GM18907 (cell line): ENCODE measurements around the gene C1QTNF8.

Source experiments
- ATAC-seq: cut with Tn5 transposase; IDR thresholded peaks from one replicate; pipeline ENCODE4 v1.9.1; 2021; ENCODE audit warnings: mild to moderate bottlenecking, moderate library complexity; ENCODE audit not compliant: unreplicated experiment

Gene C1QTNF8

DNA sequence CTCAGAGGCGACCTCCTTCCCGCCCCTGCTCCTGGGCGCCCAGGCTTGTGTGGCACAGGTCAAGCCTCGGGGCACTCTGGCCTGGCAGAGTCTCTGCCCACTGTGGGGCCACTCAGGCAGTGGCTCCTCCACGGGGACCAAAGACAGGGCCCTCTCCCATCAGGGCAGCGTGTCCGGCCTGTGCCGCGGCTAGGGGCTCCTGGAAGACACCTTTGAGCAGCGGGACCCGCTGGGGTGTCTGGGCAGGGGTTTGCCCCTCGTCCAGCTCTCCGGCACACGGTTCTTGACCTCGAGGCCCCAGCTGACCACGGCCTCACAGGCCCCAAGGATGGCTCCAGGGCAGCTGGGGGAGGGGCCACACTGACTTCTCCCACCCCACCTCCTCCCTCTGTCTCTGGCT is 48.2 kb downstream of the C1QTNF8 start:
- no peak for ATAC-seq

DNA sequence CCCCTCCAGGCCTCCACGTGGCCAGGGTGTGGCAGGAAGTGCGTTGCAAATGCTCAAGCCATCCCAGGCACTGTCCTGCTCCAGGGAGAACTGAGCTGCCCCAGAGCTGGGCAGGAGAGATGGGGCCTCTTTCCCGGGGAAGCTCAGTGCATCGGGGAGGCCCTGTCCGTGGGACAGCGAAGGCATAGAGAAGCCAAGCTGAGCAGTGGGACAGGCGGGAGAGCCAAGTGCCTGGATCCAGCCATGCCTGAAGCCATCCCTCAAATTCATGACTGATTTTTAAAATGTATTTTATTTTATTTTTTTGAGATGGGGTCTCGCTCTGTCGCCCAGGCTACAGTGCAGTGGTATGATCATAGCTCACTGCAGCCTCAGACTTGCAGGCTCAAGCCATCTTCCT is 48.9 kb downstream of the C1QTNF8 start:
- ATAC-seq = no peak

DNA sequence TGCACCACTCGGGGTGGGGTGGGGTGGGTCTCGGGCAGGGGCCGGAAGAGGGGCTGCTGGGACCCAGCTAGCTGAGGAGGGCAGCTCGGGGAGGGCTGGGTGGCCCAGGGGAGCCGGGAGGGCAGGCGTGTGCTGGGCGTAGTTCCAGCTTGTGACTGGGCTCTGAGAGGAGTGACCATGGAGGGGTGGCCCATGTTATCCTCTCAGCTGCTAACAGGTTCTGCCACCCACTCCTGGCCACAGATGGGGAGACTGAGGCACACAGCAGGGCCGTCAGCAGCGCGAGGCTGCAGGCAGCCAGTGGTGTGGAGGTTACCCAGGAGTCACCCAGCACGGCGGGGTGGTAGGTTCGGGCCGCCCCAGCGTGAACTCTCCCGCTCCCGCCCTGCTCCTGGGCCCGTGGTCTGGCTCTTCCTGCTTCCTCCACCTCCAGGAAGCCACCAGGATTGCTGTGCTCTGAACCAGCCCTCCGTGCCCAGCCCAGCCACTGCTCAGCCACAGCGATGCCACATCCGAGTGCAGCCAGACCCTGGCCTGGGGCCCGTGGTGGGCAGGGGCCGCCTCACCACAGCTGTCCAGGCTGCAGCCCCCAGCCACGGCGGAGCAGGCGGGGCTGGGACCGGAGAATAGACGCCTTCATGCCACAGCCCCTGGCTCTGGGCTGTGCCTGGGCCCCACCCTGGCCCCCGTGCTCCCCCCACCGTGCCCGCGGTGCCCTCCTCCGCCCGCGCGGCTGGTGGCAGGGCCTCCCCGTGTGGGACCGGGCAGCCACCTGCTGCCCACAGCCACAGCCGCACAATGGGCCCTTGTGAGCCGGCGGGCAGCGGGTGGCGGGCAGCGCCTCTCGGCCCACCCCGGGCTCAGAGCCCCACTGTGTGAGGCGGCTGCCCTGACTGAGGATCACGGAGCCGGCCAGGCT is 49.8 kb downstream of the C1QTNF8 start:
- ATAC-seq = no peak

DNA sequence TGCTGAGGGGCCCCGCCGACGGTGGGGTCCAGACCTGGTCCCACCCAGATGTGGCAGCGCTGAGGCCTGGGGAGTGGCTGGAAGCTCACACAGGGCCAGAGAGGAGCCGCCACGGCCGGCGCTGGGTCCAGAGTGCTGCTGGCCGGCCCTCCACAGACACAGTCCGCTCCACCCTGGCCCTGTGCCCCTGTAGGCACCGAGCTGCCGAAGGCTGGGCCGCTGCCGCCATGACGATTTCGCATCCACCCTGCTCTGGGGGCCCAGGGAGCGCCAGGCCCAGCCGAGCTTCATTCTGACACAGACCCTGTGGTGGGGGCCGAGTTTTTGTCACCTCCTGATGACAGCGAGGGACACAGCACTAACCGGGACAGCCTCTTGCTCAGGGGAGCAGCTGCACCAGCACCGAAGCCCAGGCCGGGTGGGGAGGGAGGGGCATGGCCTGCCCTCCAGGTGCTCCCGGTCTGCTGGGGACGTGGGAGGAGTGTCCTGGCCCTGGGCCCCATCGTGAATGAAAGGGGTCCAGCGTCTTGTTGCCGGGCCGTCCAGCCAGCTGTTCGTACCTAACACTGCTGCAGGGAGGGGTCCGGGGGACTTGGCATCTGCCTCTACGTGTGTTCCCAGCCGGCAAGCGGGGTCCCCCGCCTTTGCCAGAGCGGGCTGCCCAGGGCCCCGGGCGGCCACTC is 50.6 kb downstream of the C1QTNF8 start:
- no peak for ATAC-seq

DNA sequence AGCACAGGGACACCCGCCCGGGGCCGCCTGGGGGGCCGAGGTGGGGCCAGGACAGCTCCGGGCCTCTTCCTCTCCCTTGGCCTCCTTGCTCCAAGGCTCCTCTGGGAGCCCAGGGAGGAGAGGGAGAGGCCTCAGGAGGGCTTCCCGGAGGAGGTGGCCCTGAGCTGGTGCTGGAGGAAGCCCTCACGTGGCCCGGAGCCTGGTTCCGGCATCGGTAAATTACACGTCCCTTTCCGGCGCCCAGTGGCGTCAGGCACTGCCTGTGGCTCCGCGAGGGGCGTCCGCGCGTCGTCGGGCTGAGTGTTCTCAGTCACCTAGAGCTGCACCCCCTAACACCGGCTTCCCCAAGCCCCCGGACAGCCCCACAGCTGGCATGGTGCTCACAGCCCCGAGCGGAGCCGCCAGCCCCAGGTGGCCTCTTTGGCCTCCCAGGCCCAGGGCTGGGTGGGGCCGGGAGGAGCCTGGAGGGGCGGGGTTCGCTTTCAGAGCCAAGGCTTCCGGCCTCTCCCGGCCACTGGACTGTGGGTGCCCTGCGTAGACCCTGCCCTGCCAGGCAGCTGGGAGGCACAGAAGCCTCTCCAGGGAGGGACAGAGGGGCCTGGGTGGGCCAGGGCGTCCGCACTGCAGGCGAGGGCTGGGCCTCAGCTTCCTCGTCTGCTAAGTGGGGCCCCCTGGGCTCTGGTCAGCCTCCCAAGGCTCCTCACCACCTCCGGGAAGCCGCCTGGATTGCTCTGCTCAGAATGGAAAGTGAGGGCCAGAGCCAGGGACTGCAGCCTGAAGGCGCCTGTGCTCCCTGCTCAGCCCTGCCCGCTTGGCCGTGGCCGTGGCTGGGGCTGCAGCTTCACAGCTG is 51.4 kb downstream of the C1QTNF8 start:
- ATAC-seq = no peak

DNA sequence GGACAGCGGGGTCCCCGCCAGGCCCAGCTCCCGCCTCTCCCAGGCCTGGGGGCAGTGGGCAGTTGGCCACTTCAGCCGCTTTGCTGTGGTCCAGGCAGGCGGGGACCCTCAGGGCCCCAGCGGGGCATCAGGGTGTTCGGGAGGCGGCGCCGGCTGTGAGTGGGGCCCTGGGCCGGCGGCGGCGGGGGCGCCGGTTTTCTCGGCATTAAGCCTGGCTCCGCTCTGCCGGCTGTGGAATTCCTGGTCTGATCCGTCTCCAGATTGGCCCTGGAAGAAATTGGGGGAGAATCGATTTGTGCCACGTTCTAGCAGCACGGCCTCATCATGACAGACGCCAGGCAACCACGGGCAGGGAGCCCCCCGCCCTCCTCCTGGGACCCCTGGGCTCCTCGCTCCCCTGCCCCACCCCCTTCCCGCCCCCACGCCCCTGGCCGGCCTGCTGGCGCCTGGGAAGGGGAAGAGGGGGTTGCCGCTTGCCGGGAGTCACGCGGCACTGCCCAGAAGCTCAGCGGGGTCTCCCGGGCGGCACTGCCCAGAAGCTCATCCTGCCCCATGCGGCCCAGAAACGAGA is 52.1 kb downstream of the C1QTNF8 start:
- ATAC-seq = no peak

DNA sequence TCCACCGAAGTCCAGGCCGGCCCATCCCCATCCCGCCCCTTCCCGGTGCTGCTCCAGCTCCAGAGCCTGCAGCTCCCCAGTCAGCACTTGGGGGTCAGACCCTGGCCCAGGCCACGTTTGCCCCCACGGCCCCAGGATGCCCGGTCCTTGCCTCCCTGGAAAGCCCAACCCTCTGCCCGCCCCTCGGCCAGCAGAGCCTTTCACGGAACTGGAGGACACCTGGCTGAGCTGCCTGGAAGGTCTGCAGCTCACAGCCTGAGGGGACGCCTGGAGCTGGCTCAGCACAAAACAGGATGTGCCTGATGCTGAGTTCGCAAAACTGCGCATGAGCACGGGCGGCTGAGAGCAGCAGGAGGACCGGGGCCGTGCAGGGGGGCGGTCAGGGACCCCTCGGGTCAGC is 53.2 kb downstream of the C1QTNF8 start:
- no peak for ATAC-seq

DNA sequence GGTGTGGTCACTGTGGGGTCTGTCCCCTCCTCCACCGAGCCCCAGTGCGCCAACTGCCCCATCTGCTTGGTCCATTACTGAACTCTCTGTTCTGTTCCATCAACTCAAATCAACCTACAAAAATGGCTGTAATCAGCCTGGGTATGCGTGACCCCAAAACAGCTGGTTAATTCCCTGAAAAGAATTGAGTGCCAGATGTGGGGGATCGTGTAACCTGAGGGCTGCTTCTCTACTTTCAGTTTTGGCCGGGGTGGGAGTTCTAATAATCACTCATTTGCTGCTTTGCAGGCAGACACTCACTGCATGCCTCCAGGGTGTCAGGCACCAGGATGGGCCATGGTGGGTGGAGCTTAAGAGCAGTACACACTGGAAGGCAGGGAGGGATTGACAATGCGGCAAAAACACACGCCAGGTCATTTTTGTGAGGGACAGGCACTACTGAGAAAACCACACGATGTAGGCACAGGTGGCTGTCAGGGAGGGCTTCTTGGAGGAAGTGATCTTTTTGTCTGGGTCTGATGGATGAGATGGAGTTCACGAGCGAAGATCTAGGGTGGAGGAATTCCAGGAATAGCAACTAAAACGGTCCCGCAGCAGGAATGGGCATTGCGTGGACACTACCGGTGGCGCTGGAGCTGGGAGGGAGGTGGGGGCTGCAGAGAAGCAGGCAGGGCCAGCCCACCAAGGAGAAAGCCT is 53.8 kb downstream of the C1QTNF8 start:
- no peak for ATAC-seq

DNA sequence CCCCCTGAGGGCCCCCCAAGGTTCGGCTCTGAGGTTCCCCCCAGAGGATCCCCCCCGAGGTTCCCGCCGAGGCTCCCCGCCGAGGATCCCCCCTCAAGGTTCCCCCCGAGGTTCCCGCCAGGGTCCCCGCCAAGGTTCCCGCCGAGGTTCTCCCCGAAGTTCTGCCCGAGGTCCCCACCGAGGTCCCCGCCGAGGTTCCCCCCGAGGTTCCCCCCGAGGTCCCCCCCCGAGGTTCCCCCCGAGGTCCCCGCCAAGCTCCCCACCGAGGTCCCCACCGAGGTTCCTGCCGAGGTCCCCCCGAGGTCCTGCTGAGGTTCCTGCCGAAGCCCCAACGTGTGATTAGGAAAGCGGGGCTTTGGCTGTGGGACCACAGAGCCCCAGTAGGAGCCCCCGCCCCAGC is 55.7 kb downstream of the C1QTNF8 start:
- ATAC-seq = no peak

DNA sequence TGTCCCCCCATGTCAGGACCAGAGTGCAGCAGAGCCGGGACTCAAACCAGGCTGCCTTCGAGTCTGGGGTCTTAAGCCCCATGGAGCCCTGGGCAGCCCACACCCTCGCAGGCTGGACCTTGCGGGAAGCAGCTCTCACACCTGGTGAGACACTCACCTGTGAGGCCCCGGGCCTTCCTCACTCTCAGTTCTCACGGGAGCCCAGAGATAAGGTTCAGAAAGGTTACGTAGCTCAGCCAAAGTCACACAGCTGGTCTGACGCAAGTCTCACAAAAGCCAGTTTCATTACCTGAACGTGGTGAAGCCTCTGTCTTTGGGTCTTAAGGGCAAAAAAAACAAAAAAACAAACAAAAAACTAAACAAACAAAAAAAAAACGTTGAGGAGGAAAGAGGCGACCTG is 56.3 kb downstream of the C1QTNF8 start:
- no peak for ATAC-seq

DNA sequence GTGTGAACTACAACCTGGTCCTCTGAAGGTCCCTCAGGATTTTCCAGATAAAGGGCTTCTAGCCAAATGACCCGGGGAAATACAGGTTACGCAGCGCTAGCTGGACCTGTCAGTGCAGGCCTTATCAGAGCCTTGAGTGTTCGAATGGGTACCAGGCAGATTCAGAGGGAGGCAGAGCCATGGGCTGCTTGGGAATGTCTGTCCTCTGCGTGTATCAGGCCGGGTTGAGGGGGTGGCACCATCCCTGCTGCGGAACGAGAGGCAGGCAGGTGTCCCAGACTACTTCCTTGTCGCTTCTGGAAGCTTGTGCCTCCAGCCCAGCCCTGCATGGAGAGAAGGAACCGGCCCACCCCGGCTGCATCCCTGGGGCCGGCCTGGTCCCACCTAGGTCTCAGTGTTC is 57.1 kb downstream of the C1QTNF8 start:
- no peak for ATAC-seq
